ENCODE results near the gene MTHFD1. TPM values are rescaled to one million over a fixed set of nuclear protein-coding genes. Genes with fewer than 3 reads are reported as not detected.

The MTHFD1 gene
- total RNA-seq, 1 experiment from 2014 or later = 226 TPM

GRCh38 chr14:64387782-64388532, at the start of gene MTHFD1 (continued):
- TF ChIP-seq, protein P1, sequence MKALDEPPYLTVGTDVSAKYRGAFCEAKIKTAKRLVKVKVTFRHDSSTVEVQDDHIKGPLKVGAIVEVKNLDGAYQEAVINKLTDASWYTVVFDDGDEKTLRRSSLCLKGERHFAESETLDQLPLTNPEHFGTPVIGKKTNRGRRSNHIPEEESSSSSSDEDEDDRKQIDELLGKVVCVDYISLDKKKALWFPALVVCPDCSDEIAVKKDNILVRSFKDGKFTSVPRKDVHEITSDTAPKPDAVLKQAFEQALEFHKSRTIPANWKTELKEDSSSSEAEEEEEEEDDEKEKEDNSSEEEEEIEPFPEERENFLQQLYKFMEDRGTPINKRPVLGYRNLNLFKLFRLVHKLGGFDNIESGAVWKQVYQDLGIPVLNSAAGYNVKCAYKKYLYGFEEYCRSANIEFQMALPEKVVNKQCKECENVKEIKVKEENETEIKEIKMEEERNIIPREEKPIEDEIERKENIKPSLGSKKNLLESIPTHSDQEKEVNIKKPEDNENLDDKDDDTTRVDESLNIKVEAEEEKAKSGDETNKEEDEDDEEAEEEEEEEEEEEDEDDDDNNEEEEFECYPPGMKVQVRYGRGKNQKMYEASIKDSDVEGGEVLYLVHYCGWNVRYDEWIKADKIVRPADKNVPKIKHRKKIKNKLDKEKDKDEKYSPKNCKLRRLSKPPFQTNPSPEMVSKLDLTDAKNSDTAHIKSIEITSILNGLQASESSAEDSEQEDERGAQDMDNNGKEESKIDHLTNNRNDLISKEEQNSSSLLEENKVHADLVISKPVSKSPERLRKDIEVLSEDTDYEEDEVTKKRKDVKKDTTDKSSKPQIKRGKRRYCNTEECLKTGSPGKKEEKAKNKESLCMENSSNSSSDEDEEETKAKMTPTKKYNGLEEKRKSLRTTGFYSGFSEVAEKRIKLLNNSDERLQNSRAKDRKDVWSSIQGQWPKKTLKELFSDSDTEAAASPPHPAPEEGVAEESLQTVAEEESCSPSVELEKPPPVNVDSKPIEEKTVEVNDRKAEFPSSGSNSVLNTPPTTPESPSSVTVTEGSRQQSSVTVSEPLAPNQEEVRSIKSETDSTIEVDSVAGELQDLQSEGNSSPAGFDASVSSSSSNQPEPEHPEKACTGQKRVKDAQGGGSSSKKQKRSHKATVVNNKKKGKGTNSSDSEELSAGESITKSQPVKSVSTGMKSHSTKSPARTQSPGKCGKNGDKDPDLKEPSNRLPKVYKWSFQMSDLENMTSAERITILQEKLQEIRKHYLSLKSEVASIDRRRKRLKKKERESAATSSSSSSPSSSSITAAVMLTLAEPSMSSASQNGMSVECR (CRISPR knock-in tag; IDR thresholded peaks at IDR 0.05; ENCODE audit: borderline replicate concordance) = peak; percentile 38; the same call in 1 of the 2 replicates
- TF ChIP-seq GABPB1 (CRISPR knock-in tag; IDR thresholded peaks at IDR 0.05) (peak; percentile 55), KAT7 (CRISPR knock-in tag; IDR thresholded peaks at IDR 0.05; ENCODE audit: borderline replicate concordance) (peak; percentile 91; the same call in 1 of the 2 replicates), AFF4 (CRISPR knock-in tag; IDR thresholded peaks at IDR 0.05; ENCODE audit: borderline replicate concordance) (0 out of 2 replicates have a peak, but pooled peaks have one; percentile 38), NFE2L1 (CRISPR knock-in tag; IDR thresholded peaks at IDR 0.05) (peak; percentile 90), CBFB (CRISPR knock-in tag; IDR thresholded peaks at IDR 0.05; ENCODE audit: low read depth) (0 out of 2 replicates have a peak, but pooled peaks have one; percentile 22), CREB1 (CRISPR knock-in tag; IDR thresholded peaks at IDR 0.05) (no peak), CREM (CRISPR knock-in tag; IDR thresholded peaks at IDR 0.05) (peak; percentile 63), ATF1 (CRISPR knock-in tag; IDR thresholded peaks at IDR 0.05) (0 out of 2 replicates have a peak, but pooled peaks have one; percentile 64), E2F5 (CRISPR knock-in tag; IDR thresholded peaks at IDR 0.05) (peak; percentile 78; the same call in 1 of the 2 replicates), TP53 (CRISPR knock-in tag; IDR thresholded peaks at IDR 0.05) (no peak; the same call in 1 of the 2 replicates), ZNF423 (CRISPR knock-in tag; IDR thresholded peaks at IDR 0.05) (no peak), ZNF512 (CRISPR knock-in tag; IDR thresholded peaks at IDR 0.05; ENCODE audit: borderline replicate concordance) (no peak)
- TF ChIP-seq, protein P2, sequence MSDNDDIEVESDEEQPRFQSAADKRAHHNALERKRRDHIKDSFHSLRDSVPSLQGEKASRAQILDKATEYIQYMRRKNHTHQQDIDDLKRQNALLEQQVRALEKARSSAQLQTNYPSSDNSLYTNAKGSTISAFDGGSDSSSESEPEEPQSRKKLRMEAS (CRISPR knock-in tag; IDR thresholded peaks at IDR 0.05) = peak; percentile 97
- TF ChIP-seq, protein P3, sequence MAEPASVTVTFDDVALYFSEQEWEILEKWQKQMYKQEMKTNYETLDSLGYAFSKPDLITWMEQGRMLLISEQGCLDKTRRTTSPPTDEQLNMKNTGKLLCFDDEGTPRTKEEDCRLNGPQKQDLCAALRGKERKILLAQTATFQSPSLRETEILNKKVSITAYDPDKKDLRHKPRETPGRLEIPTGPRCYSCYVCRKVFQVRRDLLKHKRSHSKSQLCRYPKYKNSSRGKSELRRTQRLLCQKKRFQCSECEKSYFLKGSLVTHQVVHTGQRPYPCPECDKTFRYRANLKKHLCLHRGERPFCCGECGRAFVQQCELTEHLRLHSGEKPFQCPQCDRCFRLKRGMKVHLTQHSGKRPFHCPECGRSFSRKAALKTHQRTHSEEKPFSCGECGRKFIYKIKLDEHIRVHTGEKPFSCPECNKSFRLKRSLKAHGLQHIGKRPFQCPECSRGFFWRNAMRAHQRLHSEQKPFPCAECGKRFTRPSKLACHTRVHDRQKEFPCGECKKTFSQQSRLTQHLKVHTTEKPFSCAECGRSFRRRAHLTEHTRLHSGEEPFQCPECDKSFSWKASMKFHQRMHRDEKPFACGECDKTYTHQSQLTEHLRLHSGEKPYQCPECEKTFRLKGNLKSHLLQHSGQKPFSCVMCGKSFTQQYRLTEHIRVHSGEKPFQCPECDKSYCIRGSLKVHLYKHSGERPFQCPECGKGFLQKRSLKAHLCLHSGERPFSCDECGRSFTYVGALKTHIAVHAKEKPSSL (CRISPR knock-in tag; conservative IDR thresholded peaks at IDR 0.05) = no peak
- TF ChIP-seq, protein P4, sequence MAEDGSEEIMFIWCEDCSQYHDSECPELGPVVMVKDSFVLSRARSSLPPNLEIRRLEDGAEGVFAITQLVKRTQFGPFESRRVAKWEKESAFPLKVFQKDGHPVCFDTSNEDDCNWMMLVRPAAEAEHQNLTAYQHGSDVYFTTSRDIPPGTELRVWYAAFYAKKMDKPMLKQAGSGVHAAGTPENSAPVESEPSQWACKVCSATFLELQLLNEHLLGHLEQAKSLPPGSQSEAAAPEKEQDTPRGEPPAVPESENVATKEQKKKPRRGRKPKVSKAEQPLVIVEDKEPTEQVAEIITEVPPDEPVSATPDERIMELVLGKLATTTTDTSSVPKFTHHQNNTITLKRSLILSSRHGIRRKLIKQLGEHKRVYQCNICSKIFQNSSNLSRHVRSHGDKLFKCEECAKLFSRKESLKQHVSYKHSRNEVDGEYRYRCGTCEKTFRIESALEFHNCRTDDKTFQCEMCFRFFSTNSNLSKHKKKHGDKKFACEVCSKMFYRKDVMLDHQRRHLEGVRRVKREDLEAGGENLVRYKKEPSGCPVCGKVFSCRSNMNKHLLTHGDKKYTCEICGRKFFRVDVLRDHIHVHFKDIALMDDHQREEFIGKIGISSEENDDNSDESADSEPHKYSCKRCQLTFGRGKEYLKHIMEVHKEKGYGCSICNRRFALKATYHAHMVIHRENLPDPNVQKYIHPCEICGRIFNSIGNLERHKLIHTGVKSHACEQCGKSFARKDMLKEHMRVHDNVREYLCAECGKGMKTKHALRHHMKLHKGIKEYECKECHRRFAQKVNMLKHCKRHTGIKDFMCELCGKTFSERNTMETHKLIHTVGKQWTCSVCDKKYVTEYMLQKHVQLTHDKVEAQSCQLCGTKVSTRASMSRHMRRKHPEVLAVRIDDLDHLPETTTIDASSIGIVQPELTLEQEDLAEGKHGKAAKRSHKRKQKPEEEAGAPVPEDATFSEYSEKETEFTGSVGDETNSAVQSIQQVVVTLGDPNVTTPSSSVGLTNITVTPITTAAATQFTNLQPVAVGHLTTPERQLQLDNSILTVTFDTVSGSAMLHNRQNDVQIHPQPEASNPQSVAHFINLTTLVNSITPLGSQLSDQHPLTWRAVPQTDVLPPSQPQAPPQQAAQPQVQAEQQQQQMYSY (CRISPR knock-in tag; IDR thresholded peaks at IDR 0.05) = peak; percentile 37; the same call in 1 of the 2 replicates
- TF ChIP-seq, protein P5, sequence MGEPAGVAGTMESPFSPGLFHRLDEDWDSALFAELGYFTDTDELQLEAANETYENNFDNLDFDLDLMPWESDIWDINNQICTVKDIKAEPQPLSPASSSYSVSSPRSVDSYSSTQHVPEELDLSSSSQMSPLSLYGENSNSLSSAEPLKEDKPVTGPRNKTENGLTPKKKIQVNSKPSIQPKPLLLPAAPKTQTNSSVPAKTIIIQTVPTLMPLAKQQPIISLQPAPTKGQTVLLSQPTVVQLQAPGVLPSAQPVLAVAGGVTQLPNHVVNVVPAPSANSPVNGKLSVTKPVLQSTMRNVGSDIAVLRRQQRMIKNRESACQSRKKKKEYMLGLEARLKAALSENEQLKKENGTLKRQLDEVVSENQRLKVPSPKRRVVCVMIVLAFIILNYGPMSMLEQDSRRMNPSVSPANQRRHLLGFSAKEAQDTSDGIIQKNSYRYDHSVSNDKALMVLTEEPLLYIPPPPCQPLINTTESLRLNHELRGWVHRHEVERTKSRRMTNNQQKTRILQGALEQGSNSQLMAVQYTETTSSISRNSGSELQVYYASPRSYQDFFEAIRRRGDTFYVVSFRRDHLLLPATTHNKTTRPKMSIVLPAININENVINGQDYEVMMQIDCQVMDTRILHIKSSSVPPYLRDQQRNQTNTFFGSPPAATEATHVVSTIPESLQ (CRISPR knock-in tag; IDR thresholded peaks at IDR 0.05) = no peak
